GM18526 (cell line): ENCODE results near the gene ERFL.

Experiments used
- POLR2A ChIP-seq: IDR thresholded peaks from 3 replicates; pipeline ENCODE4 v1.6.1; 2011; ENCODE audit not compliant: insufficient read length; ENCODE audit errors: extremely low read depth

The ERFL gene

GRCh38 chr19:41928221-41928683 lies at the start of gene ERFL:
TSS of gene ERFL (minus strand) at chr19:41928449. CDS start at chr19:41912919, 15,530 bp downstream.
- no peak for TF ChIP-seq POLR2A

- TF ChIP-seq POLR2A = no peak
These were observed 49.7 kb upstream of the ERFL start for GRCh38 chr19:41977916-41978315.

GRCh38 chr19:41974652-41975051 lies 46.4 kb upstream of the ERFL start:
- TF ChIP-seq POLR2A = no peak

GRCh38 chr19:41971363-41971762 lies 43.1 kb upstream of the ERFL start:
- TF ChIP-seq POLR2A = no peak

GRCh38 chr19:41969772-41970458 lies 41.7 kb upstream of the ERFL start:
- no peak for TF ChIP-seq POLR2A

GRCh38 chr19:41968751-41969595 lies 40.7 kb upstream of the ERFL start:
- TF ChIP-seq POLR2A = no peak

- TF ChIP-seq POLR2A = no peak
These were observed 39.0 kb upstream of the ERFL start for GRCh38 chr19:41967054-41967783.

GRCh38 chr19:41965106-41965505 lies 36.9 kb upstream of the ERFL start:
- no peak for TF ChIP-seq POLR2A

GRCh38 chr19:41960973-41961372 lies 32.7 kb upstream of the ERFL start:
- TF ChIP-seq POLR2A = no peak

- TF ChIP-seq POLR2A = peak; percentile 55
These were observed 31.1 kb upstream of the ERFL start, which contains the start of gene RABAC1 for GRCh38 chr19:41959056-41960053. TSS of gene RABAC1 (minus strand) at chr19:41959321. CDS start at chr19:41959292, 29 bp downstream.

- no peak for TF ChIP-seq POLR2A
These were observed 30.3 kb upstream of the ERFL start for GRCh38 chr19:41958367-41959055.

GRCh38 chr19:41957838-41958366 lies 29.7 kb upstream of the ERFL start:
- TF ChIP-seq POLR2A = no peak

GRCh38 chr19:41957161-41957837 lies 29.1 kb upstream of the ERFL start:
- TF ChIP-seq POLR2A = no peak
